C4-2B (cell line): ENCODE results near the gene KRT71.

Experiments used
- ZFX ChIP-seq: fragments of 450-650 bp; IDR thresholded peaks from 2 replicates; pipeline ENCODE4 v1.6.1; 2017
- TF ChIP-seq, protein P1 (sequence below): fragments of 450-650 bp; conservative IDR thresholded peaks from 2 replicates; pipeline ENCODE4 v1.5.1; 2017; ENCODE audit warnings: mild to moderate bottlenecking

DNA sequence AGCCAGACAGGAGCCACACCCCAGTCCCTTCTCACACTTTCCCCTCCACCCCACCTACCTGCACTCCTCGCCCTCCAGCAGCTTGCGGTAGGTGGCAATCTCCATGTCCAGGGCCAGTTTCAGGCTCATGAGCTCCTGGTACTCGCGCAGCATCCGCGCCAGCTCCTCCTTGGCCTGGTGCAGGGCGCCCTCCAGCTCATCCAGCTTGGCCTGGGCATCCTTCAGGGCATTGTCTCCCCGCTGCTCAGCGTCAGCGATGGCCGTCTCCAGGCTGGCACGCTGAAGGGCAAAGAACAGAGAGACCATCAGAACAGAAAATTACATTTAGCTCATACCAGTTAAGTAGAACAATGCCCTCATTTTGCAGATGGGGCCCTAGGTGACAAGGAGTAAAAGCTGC is 15.2 kb upstream of the KRT71 start:
- TF ChIP-seq, protein P1, sequence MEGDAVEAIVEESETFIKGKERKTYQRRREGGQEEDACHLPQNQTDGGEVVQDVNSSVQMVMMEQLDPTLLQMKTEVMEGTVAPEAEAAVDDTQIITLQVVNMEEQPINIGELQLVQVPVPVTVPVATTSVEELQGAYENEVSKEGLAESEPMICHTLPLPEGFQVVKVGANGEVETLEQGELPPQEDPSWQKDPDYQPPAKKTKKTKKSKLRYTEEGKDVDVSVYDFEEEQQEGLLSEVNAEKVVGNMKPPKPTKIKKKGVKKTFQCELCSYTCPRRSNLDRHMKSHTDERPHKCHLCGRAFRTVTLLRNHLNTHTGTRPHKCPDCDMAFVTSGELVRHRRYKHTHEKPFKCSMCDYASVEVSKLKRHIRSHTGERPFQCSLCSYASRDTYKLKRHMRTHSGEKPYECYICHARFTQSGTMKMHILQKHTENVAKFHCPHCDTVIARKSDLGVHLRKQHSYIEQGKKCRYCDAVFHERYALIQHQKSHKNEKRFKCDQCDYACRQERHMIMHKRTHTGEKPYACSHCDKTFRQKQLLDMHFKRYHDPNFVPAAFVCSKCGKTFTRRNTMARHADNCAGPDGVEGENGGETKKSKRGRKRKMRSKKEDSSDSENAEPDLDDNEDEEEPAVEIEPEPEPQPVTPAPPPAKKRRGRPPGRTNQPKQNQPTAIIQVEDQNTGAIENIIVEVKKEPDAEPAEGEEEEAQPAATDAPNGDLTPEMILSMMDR: no peak
- TF ChIP-seq ZFX: no peak
